ENCODE data around the gene ZMYND19.

The ZMYND19 gene

GRCh38 chr9:137592767-137593166, 2.5 kb upstream of the ZMYND19 start:
- TF ChIP-seq CTCF (IDR thresholded peaks at IDR 0.05; ENCODE audit: low read depth, low read length), result no peak
- Histone ChIP-seq H3K4me1 (no peaks in the 10 kb centered on the region), H3K4me3 (ENCODE audit: low read depth, low read length) (no peak overlapping the region), H3K36me3 (peaks cover 8% of the 10 kb centered on the region), H3K27me3 (no peaks in the 10 kb centered on the region), H3K9me3 (no peaks in the 10 kb centered on the region)
- no peak for DNase-seq

DNA sequence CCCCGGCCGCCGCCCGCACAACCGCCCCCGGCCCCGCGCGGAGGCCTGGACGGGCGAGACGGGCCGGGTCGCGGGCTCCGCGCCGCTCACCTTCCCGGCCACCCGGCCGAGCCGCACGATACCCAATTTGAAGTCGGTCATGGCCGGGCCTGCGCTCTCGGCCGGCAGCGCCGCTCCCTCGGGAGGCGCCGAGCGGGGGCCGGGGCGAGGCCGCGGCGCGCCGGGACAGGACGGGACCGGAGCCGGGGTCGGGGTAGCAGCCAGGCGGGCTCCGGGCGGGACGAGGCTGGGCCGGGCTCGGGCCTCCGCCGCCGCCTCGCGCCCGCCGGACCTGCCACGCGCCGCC, 216 bp downstream of the ZMYND19 start:
- no peaks in the 10 kb centered on the region for H3K9me3 ChIP-seq
- DNase-seq, result no peak
- no peak for TF ChIP-seq CTCF (IDR thresholded peaks at IDR 0.05; ENCODE audit: low read depth, low read length)

GRCh38 chr9:137589441-137590122, 730 bp downstream of the ZMYND19 start:
- Histone ChIP-seq H3K4me3 (ENCODE audit: low read depth, low read length) (peak overlapping the region; percentile 72), H3K4me1 (no peaks in the 10 kb centered on the region), H3K27me3 (no peaks in the 10 kb centered on the region), H3K36me3 (peaks cover 31% of the 10 kb centered on the region), H3K9me3 (no peaks in the 10 kb centered on the region)
- no peak for TF ChIP-seq CTCF (IDR thresholded peaks at IDR 0.05; ENCODE audit: low read depth, low read length)
- no peak for DNase-seq

More for the DNA sequence above, 216 bp downstream of the ZMYND19 start:
- peak overlapping the region; percentile 72 for H3K4me3 ChIP-seq (ENCODE audit: low read depth, low read length)
- H3K36me3 ChIP-seq, result peaks cover 27% of the 10 kb centered on the region
- H3K4me1 ChIP-seq, result no peaks in the 10 kb centered on the region
- no peaks in the 10 kb centered on the region for H3K27me3 ChIP-seq

GRCh38 chr9:137588891-137589290, 1.4 kb downstream of the ZMYND19 start:
- Histone ChIP-seq H3K27me3 (no peaks in the 10 kb centered on the region), H3K4me1 (no peaks in the 10 kb centered on the region), H3K9me3 (no peaks in the 10 kb centered on the region), H3K36me3 (peaks cover 38% of the 10 kb centered on the region), H3K4me3 (ENCODE audit: low read depth, low read length) (peak overlapping the region; percentile 72)
- DNase-seq, result no peak
- no peak for TF ChIP-seq CTCF (IDR thresholded peaks at IDR 0.05; ENCODE audit: low read depth, low read length)

DNA sequence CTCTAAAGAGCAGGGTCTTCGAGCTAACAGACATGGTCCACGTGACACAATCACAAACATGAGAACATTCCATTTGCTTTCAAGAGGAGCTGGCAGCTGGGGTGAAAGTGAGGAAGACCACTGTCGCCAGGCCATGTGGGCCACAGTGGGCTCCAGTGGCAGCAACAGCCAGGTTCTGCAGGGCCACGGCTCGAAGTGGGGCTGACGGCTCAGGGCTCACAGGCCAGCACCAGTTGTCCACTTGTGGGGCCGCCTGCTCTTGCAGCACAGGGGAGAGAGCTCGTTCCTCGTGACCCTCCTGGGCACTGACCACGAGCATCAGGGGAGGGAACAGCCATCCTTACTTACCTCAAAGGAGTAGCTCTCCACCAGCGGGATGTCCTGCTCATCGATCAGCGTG, 2.0 kb downstream of the ZMYND19 start:
- Histone ChIP-seq H3K9me3 (no peaks in the 10 kb centered on the region), H3K4me3 (ENCODE audit: low read depth, low read length) (no peak overlapping the region), H3K4me1 (no peaks in the 10 kb centered on the region), H3K36me3 (peaks cover 38% of the 10 kb centered on the region), H3K27me3 (no peaks in the 10 kb centered on the region)
- no peak for DNase-seq
- no peak for TF ChIP-seq CTCF (IDR thresholded peaks at IDR 0.05; ENCODE audit: low read depth, low read length)

DNA sequence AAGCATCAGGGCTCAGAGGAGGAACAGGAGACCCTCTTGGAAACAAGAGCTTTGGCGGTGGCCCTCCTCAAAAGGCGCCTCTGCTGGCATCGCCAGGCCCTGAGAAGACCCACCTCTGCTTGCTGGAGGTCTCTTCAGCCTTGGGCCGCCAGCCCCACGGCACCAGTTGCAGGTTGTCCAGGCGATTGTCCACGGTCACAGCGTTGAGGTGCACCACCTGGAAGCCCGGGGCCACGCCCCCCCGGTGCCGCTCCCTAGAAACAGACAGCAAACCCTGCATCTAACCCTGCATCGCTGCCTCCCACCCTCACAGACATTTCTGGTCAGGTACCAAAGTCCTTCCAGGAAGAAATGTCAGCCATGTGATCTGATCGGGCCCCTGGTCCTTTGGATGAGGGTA, 3.5 kb downstream of the ZMYND19 start:
- Histone ChIP-seq H3K27me3 (no peaks in the 10 kb centered on the region), H3K36me3 (peaks cover 53% of the 10 kb centered on the region), H3K9me3 (no peaks in the 10 kb centered on the region), H3K4me1 (no peaks in the 10 kb centered on the region), H3K4me3 (ENCODE audit: low read depth, low read length) (no peak overlapping the region)
- DNase-seq, result no peak
- TF ChIP-seq CTCF (IDR thresholded peaks at IDR 0.05; ENCODE audit: low read depth, low read length), result no peak
